Activated CD8-positive, alpha-beta T cell treated with anti-CD3 and anti-CD28 coated beads for 36 hours (primary cell): ENCODE data around the gene SKAP1. TPM values are rescaled to one million over a fixed set of nuclear protein-coding genes. Genes with fewer than 3 reads are reported as not detected.

Experiments
- ATAC-seq: fragments of 200-7000 bp; cut with Tn5 transposase; one replicate; pipeline ENCODE4 v1.10.0; 2021; ENCODE audit warnings: mild to moderate bottlenecking, moderate library complexity
- CTCF ChIA-PET: fragments of 350-600 bp; sonication (Branson Sonifier 250); formaldehyde crosslinking; loops from one replicate; lab custom pipeline; 2021; ENCODE audit warnings: antibody characterized with exemption; lab: Charles Lee
- POLR2A ChIA-PET: fragments of 350-600 bp; sonication (Branson Sonifier 250); formaldehyde crosslinking; loops from one replicate; lab custom pipeline; 2021; ENCODE audit warnings: antibody characterized with exemption; lab: Charles Lee
- DNase-seq: peaks from one replicate; pipeline ENCODE4 v3.0.0-alpha.2; 2020
- H3K27ac Mint-ChIP-seq: one replicate; pipeline ENCODE4 v1.8.0; 2021; ENCODE audit warnings: mild to moderate bottlenecking, mixed read lengths
- H3K27me3 Mint-ChIP-seq: one replicate; pipeline ENCODE4 v1.8.0; 2021; ENCODE audit warnings: mixed read lengths
- H3K36me3 Mint-ChIP-seq: one replicate; pipeline ENCODE4 v1.8.0; 2021; ENCODE audit warnings: low read depth, mixed read lengths
- H3K4me1 Mint-ChIP-seq: one replicate; pipeline ENCODE4 v1.8.0; 2021; ENCODE audit warnings: low read depth, mixed read lengths
- H3K4me3 Mint-ChIP-seq: one replicate; pipeline ENCODE4 v1.8.0; 2021; ENCODE audit warnings: mild to moderate bottlenecking, moderate library complexity, mixed read lengths
- H3K9me3 Mint-ChIP-seq: one replicate; pipeline ENCODE4 v1.8.0; 2021; ENCODE audit warnings: mixed read lengths
- CTCF ChIP-seq: fragments of 200-600 bp; IDR thresholded peaks from one replicate; pipeline ENCODE4 v1.8.0; 2022; ENCODE audit warnings: antibody characterized with exemption, mild to moderate bottlenecking
- intact Hi-C: fragments of 100-400 bp; cut with micrococcal nuclease; formaldehyde crosslinking; loops from one replicate; pipeline ENCODE4 v1.10.0; 2022
- total RNA-seq, 2 experiments: library from RNA; stranded (reverse); gene quantifications; one replicate each; pipeline ENCODE4 v1.2.3, GENCODE V29; 2021

The SKAP1 gene
- total RNA-seq, 2 experiments from 2014 or later, result 73.9 to 81.3 TPM

- ChIA-PET CTCF (interaction anchor here (0.8 to 1.5 kb wide), 4 partner anchors 12 to 226 kb away, joined by 3 to 4 read pairs (median 4); no protein-coding TSS in a partner anchor), POLR2A (no interaction called here)
- DNase-seq, result no peak
- Mint-ChIP-seq H3K4me3 (no peak overlapping the region), H3K4me1 (peaks cover 49% of the 10 kb centered on the region), H3K36me3 (peaks cover 62% of the 10 kb centered on the region), H3K9me3 (no peaks in the 10 kb centered on the region), H3K27ac (no peak overlapping the region), H3K27me3 (no peaks in the 10 kb centered on the region)
- TF ChIP-seq CTCF, result no peak
- intact Hi-C loops, result no loop called here
- no peak for ATAC-seq
Measured at GRCh38 chr17:48386826-48387225, 43.2 kb downstream of the SKAP1 start.

- Mint-ChIP-seq H3K36me3 (peaks cover 60% of the 10 kb centered on the region), H3K4me3 (no peak overlapping the region), H3K4me1 (peaks cover 46% of the 10 kb centered on the region), H3K27ac (no peak overlapping the region), H3K9me3 (no peaks in the 10 kb centered on the region), H3K27me3 (no peaks in the 10 kb centered on the region)
- POLR2A ChIA-PET, result interaction anchor here (1.2 kb wide), 1 partner anchor 59 kb away, joined by 3 read pairs; no protein-coding TSS in a partner anchor
- TF ChIP-seq CTCF, result no peak
- CTCF ChIA-PET, result interaction anchor here (0.8 to 2.2 kb wide), 5 partner anchors 9 to 107 kb away, joined by 3 to 6 read pairs (median 5); no protein-coding TSS in a partner anchor
- intact Hi-C loops, result no loop called here
- no peak for DNase-seq
- ATAC-seq, result no peak
Measured at GRCh38 chr17:48385319-48385718, 44.7 kb downstream of the SKAP1 start.

GRCh38 chr17:48384164-48384563 is 45.9 kb downstream of the SKAP1 start:
- Mint-ChIP-seq H3K4me3 (no peak overlapping the region), H3K27ac (no peak overlapping the region), H3K36me3 (peaks cover 50% of the 10 kb centered on the region), H3K27me3 (no peaks in the 10 kb centered on the region), H3K4me1 (peaks cover 40% of the 10 kb centered on the region), H3K9me3 (no peaks in the 10 kb centered on the region)
- no peak for DNase-seq
- intact Hi-C loops, result no loop called here
- ChIA-PET CTCF (interaction anchor here (1.3 to 2.2 kb wide), 4 partner anchors 8 to 109 kb away, joined by 3 to 6 read pairs (median 4); no protein-coding TSS in a partner anchor), POLR2A (no interaction called here)
- TF ChIP-seq CTCF, result no peak
- ATAC-seq, result no peak

GRCh38 chr17:48382989-48383388 is 47.0 kb downstream of the SKAP1 start:
- TF ChIP-seq CTCF, result no peak
- no peaks in the 10 kb centered on the region for H3K9me3 Mint-ChIP-seq
- H3K36me3 Mint-ChIP-seq, result peaks cover 47% of the 10 kb centered on the region
- no peak for ATAC-seq
- no peak overlapping the region for H3K4me3 Mint-ChIP-seq
- CTCF ChIA-PET, result no interaction called here
- POLR2A ChIA-PET, result interaction anchor here (1.1 kb wide), 1 partner anchor 9 kb away, joined by 3 read pairs; no protein-coding TSS in a partner anchor
- no peaks in the 10 kb centered on the region for H3K27me3 Mint-ChIP-seq
- H3K4me1 Mint-ChIP-seq, result peaks cover 34% of the 10 kb centered on the region
- intact Hi-C loops, result no loop called here
- DNase-seq, result no peak
- H3K27ac Mint-ChIP-seq, result no peak overlapping the region

- DNase-seq (no peak), ATAC-seq (no peak)
- intact Hi-C loops, result no loop called here
- H3K4me1 Mint-ChIP-seq, result peaks cover 17% of the 10 kb centered on the region
- no peaks in the 10 kb centered on the region for H3K9me3 Mint-ChIP-seq
- H3K27ac Mint-ChIP-seq, result no peak overlapping the region
- TF ChIP-seq CTCF, result no peak
- ChIA-PET CTCF (interaction anchor here (0.8 to 2.6 kb wide), 8 partner anchors 10 to 214 kb away, joined by 3 to 10 read pairs (median 4); partner anchors contain the start of gene HOXB5), POLR2A (no interaction called here)
- H3K4me3 Mint-ChIP-seq, result no peak overlapping the region
- H3K27me3 Mint-ChIP-seq, result no peaks in the 10 kb centered on the region
- H3K36me3 Mint-ChIP-seq, result peaks cover 25% of the 10 kb centered on the region
Measured at GRCh38 chr17:48378708-48379392, 51.2 kb downstream of the SKAP1 start.
